ENCODE measurements around the gene CLMN.

Gene CLMN

DNA sequence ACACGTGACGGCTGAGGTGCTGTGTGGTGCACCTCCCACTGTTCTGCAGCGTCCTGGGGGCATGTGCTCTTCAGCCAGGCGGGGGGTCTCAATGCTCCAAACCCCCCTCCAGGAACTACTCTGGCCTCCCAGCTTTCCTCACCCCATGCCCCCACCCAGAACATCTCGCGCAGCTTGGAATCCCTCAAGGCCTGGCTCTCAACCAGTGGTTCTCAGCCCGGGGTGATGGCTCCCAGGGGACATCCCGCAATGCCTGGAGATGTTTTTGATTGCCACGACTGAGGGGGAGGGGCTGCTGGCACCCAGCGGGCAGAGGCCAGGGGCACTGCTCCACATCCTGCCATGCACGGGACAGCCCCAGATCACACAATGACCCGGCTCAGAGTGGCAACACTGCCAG lies 83.5 kb downstream of the CLMN start:
- DNase-seq: no peak

DNA sequence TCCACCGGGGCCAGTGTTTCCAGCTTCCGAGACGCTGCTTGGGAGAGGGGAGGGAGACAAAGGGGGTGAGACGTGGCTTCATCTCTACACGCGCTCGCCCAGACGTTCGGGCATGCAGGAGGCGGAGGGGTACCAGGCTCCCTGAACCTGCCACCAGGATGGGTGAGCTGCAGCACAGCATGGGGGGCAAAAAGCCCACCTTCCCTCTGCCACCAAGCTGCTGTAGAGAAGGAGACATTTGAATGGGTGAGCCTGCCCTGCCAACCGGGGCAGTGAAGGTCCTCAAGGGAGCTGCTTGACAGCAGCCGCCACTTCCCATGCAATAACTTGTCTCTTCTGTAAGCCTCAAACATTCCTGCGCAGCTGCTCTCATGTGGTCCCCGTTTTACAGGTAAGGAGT lies 83.9 kb downstream of the CLMN start:
- no peak for DNase-seq

DNA sequence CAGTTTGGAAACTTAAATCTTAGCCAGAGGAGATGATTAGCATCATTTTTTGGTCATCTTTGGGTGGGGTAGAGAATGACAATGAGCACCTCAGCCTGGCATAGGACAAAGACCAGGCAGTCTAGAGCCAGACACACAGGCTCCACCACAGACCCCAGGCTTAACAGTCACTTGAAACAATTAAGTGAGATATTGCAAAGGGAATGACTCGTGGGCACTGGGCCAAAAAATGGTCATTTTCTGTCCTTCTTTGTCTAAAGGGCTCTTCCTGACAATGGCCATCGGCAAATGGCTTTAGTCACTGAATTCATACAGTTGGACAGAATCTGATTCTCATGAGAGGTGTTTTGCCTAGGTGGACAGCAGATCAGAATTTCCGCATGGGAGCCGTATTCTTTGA lies 84.4 kb downstream of the CLMN start:
- DNase-seq: no peak

DNA sequence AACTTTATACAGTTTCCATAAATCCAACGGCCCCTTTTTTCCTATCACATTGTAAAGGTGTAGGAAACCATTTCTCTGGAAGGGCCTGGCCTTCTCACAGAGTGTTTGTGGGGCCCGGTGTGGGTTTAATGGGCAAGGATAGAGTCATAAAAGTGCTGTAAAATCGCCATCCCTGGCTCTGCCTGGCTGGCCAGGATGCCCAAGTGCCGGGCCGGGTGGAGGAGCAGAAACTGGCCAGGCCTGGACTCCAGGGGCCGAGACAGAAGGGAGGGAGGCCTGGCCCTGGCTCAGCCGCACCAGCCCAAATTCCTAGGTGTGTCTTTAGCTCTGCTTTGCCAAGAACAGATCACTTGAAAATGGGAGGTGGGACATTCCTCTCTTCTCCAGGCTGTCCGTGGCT lies 85.3 kb downstream of the CLMN start:
- no peak for DNase-seq

- DNase-seq: no peak
Measured at GRCh38 chr14:95233702-95234241, 85.9 kb downstream of the CLMN start.

GRCh38 chr14:95232894-95233584 lies 86.7 kb downstream of the CLMN start:
- DNase-seq: no peak

DNA sequence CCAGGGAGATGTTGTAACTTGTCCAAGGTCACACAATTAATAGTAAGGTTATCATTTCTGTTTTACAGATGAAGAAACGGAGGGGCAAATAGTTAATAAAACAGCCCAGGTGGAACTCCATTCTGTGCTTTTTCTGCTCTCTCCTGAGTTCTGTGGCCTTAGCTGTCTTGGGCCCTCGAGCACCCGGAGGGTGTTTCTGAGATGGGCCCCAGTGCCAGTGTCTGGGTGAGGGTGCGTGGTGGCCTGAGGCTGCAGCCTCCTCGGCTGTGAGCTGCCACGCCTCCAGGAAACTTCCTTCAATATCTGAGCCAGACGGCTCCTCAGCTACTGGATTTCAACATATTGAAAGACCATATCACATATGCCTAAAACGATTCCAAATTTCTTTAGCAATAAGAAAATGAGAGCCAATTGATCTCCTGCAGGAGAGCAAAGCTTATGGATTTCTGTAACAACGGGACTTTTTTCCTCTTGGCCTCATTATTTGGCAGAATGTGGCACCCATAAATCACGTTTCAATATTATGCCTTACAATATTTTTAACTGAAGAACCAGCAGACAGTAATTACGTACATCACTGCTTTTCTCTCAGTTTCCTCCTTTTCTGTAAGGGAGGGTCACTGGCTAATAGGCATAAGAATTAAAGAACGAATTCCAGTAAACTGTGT lies 87.6 kb downstream of the CLMN start:
- no peak for DNase-seq

- no peak for DNase-seq
Measured at GRCh38 chr14:95229749-95230148, 90.0 kb downstream of the CLMN start.

GRCh38 chr14:95228240-95228639 lies 91.5 kb downstream of the CLMN start:
- DNase-seq: no peak

GRCh38 chr14:95227279-95227860 lies 92.3 kb downstream of the CLMN start:
- DNase-seq: no peak

- no peak for DNase-seq
Measured at GRCh38 chr14:95226801-95227200, 92.9 kb downstream of the CLMN start.

- DNase-seq: no peak
Measured at GRCh38 chr14:95225251-95225887, 94.3 kb downstream of the CLMN start.

GRCh38 chr14:95222870-95223398 lies 96.8 kb downstream of the CLMN start:
- no peak for DNase-seq

DNA sequence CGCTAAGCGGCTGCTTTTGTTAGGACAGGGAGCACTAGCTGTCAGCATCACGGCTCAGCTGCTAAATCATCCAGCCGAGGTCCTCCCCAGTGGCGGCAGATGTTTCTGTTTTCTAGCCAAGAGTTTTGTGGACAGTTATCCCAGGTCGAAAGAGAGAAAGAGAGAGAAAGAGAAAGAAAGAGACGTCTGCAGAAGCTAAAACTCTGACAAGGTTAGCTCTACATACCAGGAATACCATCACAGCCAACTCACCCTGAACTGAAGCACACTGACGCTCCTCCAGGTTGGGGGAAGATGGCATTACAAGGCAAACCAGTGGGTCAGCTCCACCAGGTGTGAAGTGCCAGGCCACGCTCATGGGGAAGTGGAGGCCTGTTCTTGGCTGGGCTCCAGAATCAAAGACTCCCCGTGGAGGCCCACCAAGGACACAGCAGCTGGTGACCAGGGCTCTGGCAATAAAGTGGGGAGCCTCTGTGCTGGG lies 97.5 kb downstream of the CLMN start:
- DNase-seq: no peak

GRCh38 chr14:95221531-95221930 lies 98.2 kb downstream of the CLMN start:
- DNase-seq: no peak

- DNase-seq: no peak
Measured at GRCh38 chr14:95220663-95221231, 99.0 kb downstream of the CLMN start.

GRCh38 chr14:95218472-95219193 lies 101.1 kb downstream of the CLMN start:
- DNase-seq: no peak

GRCh38 chr14:95218006-95218405 lies 101.7 kb downstream of the CLMN start:
- DNase-seq: no peak

- DNase-seq: no peak
Measured at GRCh38 chr14:95217391-95217900, 102.3 kb downstream of the CLMN start.

- no peak for DNase-seq
Measured at GRCh38 chr14:95216008-95216407, 103.7 kb downstream of the CLMN start.

- DNase-seq: no peak
Measured at GRCh38 chr14:95215094-95215725, 104.5 kb downstream of the CLMN start.

Measured in activated CD4-positive, alpha-beta T cell treated with anti-CD3 and anti-CD28 coated beads, Interleukin-2, amount 50 U/mL, for 4 hours (primary cell).